ENCODE results near the gene NEDD4L. TPM values are rescaled to one million over a fixed set of nuclear protein-coding genes. Genes with fewer than 3 reads are reported as not detected.
A peak's percentile ranks its signal among the peaks of the same experiment; 100 is the strongest.

The NEDD4L gene
- total RNA-seq, 1 experiment from 2014 or later: 42.9 TPM

DNA sequence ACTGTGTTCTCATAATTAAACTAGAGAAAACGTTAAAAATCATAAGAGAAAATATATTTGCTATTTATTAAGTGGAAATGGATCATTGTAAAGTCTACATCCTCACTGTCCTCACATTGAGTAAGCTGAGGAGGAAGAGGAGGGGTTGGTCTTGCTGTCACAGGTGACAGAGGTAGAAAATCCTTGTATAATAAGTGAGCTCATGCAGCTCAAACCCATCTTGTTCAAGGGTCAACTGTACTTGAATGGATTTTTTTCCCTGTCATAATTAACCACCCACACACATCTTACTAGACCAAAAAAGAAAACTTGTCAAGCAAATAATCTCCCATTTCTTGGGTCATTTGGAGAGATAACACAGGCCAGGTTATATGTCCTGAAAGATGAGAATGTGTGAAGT is 231.2 kb downstream of the NEDD4L start:
- POLR2A ChIA-PET: no interaction called here
- intact Hi-C loops (cut with micrococcal nuclease; ENCODE audit: unreplicated experiment) (no loop called here), in situ Hi-C loops (cut with HindIII; ENCODE audit: low pct_unique_long_range_greater_than_20kb, low sequenced_read_pairs) (no loop called here)
- no peak for TF ChIP-seq POLR2AphosphoS5 (IDR thresholded peaks at IDR 0.05; ENCODE audit: low read depth, low read length)
- no peak for TF ChIP-seq TCF7L2 (IDR thresholded peaks at IDR 0.05; ENCODE audit: low read depth, low read length)
- TF ChIP-seq REST (IDR thresholded peaks at IDR 0.05; ENCODE audit: insufficient read depth in 1 of 2, low read depth in 2 of 2, low read length in 1 of 2): no peak
- no peak for TF ChIP-seq SIN3A (IDR thresholded peaks at IDR 0.05; ENCODE audit: borderline replicate concordance, insufficient read depth, low read depth, low read length)
- TF ChIP-seq, protein P1, sequence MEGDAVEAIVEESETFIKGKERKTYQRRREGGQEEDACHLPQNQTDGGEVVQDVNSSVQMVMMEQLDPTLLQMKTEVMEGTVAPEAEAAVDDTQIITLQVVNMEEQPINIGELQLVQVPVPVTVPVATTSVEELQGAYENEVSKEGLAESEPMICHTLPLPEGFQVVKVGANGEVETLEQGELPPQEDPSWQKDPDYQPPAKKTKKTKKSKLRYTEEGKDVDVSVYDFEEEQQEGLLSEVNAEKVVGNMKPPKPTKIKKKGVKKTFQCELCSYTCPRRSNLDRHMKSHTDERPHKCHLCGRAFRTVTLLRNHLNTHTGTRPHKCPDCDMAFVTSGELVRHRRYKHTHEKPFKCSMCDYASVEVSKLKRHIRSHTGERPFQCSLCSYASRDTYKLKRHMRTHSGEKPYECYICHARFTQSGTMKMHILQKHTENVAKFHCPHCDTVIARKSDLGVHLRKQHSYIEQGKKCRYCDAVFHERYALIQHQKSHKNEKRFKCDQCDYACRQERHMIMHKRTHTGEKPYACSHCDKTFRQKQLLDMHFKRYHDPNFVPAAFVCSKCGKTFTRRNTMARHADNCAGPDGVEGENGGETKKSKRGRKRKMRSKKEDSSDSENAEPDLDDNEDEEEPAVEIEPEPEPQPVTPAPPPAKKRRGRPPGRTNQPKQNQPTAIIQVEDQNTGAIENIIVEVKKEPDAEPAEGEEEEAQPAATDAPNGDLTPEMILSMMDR (IDR thresholded peaks at IDR 0.05): no peak
- H3K9me3 ChIP-seq (ENCODE audit: control insufficient read depth, insufficient read depth, low read depth, low read length): no peaks in the 10 kb centered on the region
- H3K4me3 ChIP-seq (ENCODE audit: low read depth in 2 of 2, low read length in 2 of 2): no peak overlapping the region
- H3K4me1 ChIP-seq (ENCODE audit: control insufficient read depth, insufficient read depth, low read length): peaks cover 2% of the 10 kb centered on the region
- no TSS peak for BruUV-seq (replicated peaks)
- H3K27me3 ChIP-seq (ENCODE audit: control insufficient read depth, insufficient read depth, low read length): no peaks in the 10 kb centered on the region
- H3K27ac ChIP-seq (ENCODE audit: low read length): no peak overlapping the region
- no peaks in the 10 kb centered on the region for H3K36me3 ChIP-seq (ENCODE audit: control insufficient read depth, insufficient read depth, low read length)
- no peak for ATAC-seq
- CTCF ChIA-PET: no interaction called here
- DNase-seq (ENCODE audit: low read depth, low spot score): no peak

DNA sequence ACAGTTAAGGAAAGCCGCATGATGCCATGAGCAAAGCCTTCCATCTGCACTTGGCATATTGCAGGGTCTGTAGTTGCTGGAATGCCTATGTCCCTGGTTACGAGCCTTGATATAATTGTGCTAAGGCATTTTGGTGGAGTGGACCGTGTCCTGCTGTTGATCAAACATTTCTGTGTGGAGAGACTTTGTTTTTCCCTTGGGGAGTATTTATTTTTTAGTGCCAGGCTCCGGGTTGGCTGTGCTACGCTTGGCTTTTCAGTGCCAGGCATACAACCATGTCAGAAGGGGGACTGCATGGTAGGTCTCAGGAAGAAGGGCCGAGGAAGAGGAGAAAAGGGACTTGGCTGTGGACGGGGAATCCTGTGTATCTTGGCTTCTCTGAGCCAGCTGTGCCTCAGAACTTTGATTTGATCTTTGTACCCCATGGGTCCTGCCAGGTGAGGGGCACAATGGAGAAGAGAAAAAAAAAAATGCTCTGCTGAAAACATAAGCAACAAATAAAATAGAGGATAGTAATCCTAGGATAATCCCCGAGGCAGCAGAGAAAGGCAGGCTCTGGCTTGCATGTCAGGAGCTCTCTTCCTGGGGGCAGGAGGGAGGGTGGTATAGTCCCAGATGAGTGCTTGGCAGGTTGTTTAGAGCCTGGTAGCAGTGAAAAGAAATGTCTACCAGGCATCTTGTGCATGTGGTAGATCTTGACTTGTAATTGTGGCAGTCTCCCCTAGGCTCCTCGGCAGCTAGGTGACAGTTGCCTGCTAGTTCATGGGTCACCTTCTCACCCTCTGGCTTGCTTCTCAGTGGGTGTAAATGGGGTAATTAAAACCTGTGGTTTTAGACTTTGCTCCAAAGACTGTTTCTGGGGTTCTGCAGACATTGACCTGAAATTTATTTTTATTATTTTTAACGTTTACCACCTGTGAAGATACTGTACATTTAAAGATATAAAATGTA is 233.0 kb downstream of the NEDD4L start:
- Histone ChIP-seq H3K4me3 (ENCODE audit: low read depth in 2 of 2, low read length in 2 of 2) (no peak overlapping the region), H3K36me3 (ENCODE audit: control insufficient read depth, insufficient read depth, low read length) (no peaks in the 10 kb centered on the region), H3K9me3 (ENCODE audit: control insufficient read depth, insufficient read depth, low read depth, low read length) (no peaks in the 10 kb centered on the region), H3K27me3 (ENCODE audit: control insufficient read depth, insufficient read depth, low read length) (no peaks in the 10 kb centered on the region), H3K4me1 (ENCODE audit: control insufficient read depth, insufficient read depth, low read length) (peaks cover 2% of the 10 kb centered on the region; the same call in 1 of the 2 replicates), H3K27ac (ENCODE audit: low read length) (no peak overlapping the region)
- in situ Hi-C loops (cut with HindIII; ENCODE audit: low pct_unique_long_range_greater_than_20kb, low sequenced_read_pairs) (no loop called here), intact Hi-C loops (cut with micrococcal nuclease; ENCODE audit: unreplicated experiment) (no loop called here)
- BruUV-seq (replicated peaks): no TSS peak
- ATAC-seq (peak; percentile 34; the same call in 1 of the 2 replicates), DNase-seq (ENCODE audit: low read depth, low spot score) (no peak)
- ChIA-PET POLR2A (no interaction called here), CTCF (no interaction called here)
- TF ChIP-seq REST (IDR thresholded peaks at IDR 0.05; ENCODE audit: insufficient read depth in 1 of 2, low read depth in 2 of 2, low read length in 1 of 2) (no peak), POLR2AphosphoS5 (IDR thresholded peaks at IDR 0.05; ENCODE audit: low read depth, low read length) (no peak), TCF7L2 (IDR thresholded peaks at IDR 0.05; ENCODE audit: low read depth, low read length) (no peak), SIN3A (IDR thresholded peaks at IDR 0.05; ENCODE audit: borderline replicate concordance, insufficient read depth, low read depth, low read length) (no peak)
- TF ChIP-seq, protein P1 (IDR thresholded peaks at IDR 0.05): no peak
